ENCODE measurements around the gene SRGAP2B.
"Not testable (repeated sequence)": the region's sequence is repeated elsewhere in the genome, so short reads cannot be mapped to it uniquely, and the experiment has no call there.

The SRGAP2B gene

GRCh38 chr1:144947495-144947894 is 147.6 kb downstream of the SRGAP2B start:
- H3K27me3 ChIP-seq (ENCODE audit: insufficient read depth, low read length, poor library complexity, severe bottlenecking); H3K4me2 ChIP-seq (ENCODE audit: low read depth, low read length, poor library complexity, severe bottlenecking); H3K79me2 ChIP-seq (ENCODE audit: insufficient read depth, low read length); H3F3A ChIP-seq (ENCODE audit: low read depth); H3K9me2 ChIP-seq (replicated peaks; ENCODE audit: low read depth, low read length); H2AFZ ChIP-seq (ENCODE audit: low read length); H3K9ac ChIP-seq (ENCODE audit: low read depth, low read length, poor library complexity, severe bottlenecking); H3K4me3 ChIP-seq (ENCODE audit: low read length, poor library complexity, severe bottlenecking); H3K9me3 ChIP-seq (ENCODE audit: insufficient read depth, low read depth, low read length); H3K36me3 ChIP-seq (ENCODE audit: insufficient read depth, low read length); H4K20me1 ChIP-seq (ENCODE audit: insufficient read depth, low read length, poor library complexity, severe bottlenecking); H3K4me1 ChIP-seq (ENCODE audit: insufficient read depth, low read length, poor library complexity, severe bottlenecking): not testable (repeated sequence)

GRCh38 chr1:144946525-144947480 is 148.3 kb downstream of the SRGAP2B start:
- not testable (repeated sequence) for H3F3A ChIP-seq (ENCODE audit: low read depth); H3K27me3 ChIP-seq (ENCODE audit: insufficient read depth, low read length, poor library complexity, severe bottlenecking); H4K20me1 ChIP-seq (ENCODE audit: insufficient read depth, low read length, poor library complexity, severe bottlenecking); H3K79me2 ChIP-seq (ENCODE audit: insufficient read depth, low read length); H2AFZ ChIP-seq (ENCODE audit: low read length); H3K9me3 ChIP-seq (ENCODE audit: insufficient read depth, low read depth, low read length); H3K4me2 ChIP-seq (ENCODE audit: low read depth, low read length, poor library complexity, severe bottlenecking); H3K4me1 ChIP-seq (ENCODE audit: insufficient read depth, low read length, poor library complexity, severe bottlenecking); H3K36me3 ChIP-seq (ENCODE audit: insufficient read depth, low read length); H3K9me2 ChIP-seq (replicated peaks; ENCODE audit: low read depth, low read length); H3K4me3 ChIP-seq (ENCODE audit: low read length, poor library complexity, severe bottlenecking); H3K9ac ChIP-seq (ENCODE audit: low read depth, low read length, poor library complexity, severe bottlenecking)

- not testable (repeated sequence) for H3K9ac ChIP-seq (ENCODE audit: low read depth, low read length, poor library complexity, severe bottlenecking); H3F3A ChIP-seq (ENCODE audit: low read depth); H3K4me2 ChIP-seq (ENCODE audit: low read depth, low read length, poor library complexity, severe bottlenecking); H4K20me1 ChIP-seq (ENCODE audit: insufficient read depth, low read length, poor library complexity, severe bottlenecking); H3K9me3 ChIP-seq (ENCODE audit: insufficient read depth, low read depth, low read length); H3K4me1 ChIP-seq (ENCODE audit: insufficient read depth, low read length, poor library complexity, severe bottlenecking); H3K4me3 ChIP-seq (ENCODE audit: low read length, poor library complexity, severe bottlenecking); H3K79me2 ChIP-seq (ENCODE audit: insufficient read depth, low read length); H3K9me2 ChIP-seq (replicated peaks; ENCODE audit: low read depth, low read length); H3K36me3 ChIP-seq (ENCODE audit: insufficient read depth, low read length); H2AFZ ChIP-seq (ENCODE audit: low read length); H3K27me3 ChIP-seq (ENCODE audit: insufficient read depth, low read length, poor library complexity, severe bottlenecking)
These were observed 153.4 kb downstream of the SRGAP2B start for GRCh38 chr1:144941710-144942109.

GRCh38 chr1:144940054-144940453 is 155.1 kb downstream of the SRGAP2B start:
- not testable (repeated sequence) for H2AFZ ChIP-seq (ENCODE audit: low read length); H3K4me3 ChIP-seq (ENCODE audit: low read length, poor library complexity, severe bottlenecking); H3K9me3 ChIP-seq (ENCODE audit: insufficient read depth, low read depth, low read length); H4K20me1 ChIP-seq (ENCODE audit: insufficient read depth, low read length, poor library complexity, severe bottlenecking); H3K36me3 ChIP-seq (ENCODE audit: insufficient read depth, low read length); H3K27me3 ChIP-seq (ENCODE audit: insufficient read depth, low read length, poor library complexity, severe bottlenecking); H3K9me2 ChIP-seq (replicated peaks; ENCODE audit: low read depth, low read length); H3K79me2 ChIP-seq (ENCODE audit: insufficient read depth, low read length); H3K4me1 ChIP-seq (ENCODE audit: insufficient read depth, low read length, poor library complexity, severe bottlenecking); H3F3A ChIP-seq (ENCODE audit: low read depth); H3K9ac ChIP-seq (ENCODE audit: low read depth, low read length, poor library complexity, severe bottlenecking); H3K4me2 ChIP-seq (ENCODE audit: low read depth, low read length, poor library complexity, severe bottlenecking)

- not testable (repeated sequence) for H3K9me3 ChIP-seq (ENCODE audit: insufficient read depth, low read depth, low read length); H3K9ac ChIP-seq (ENCODE audit: low read depth, low read length, poor library complexity, severe bottlenecking); H3K4me3 ChIP-seq (ENCODE audit: low read length, poor library complexity, severe bottlenecking); H3F3A ChIP-seq (ENCODE audit: low read depth); H3K27me3 ChIP-seq (ENCODE audit: insufficient read depth, low read length, poor library complexity, severe bottlenecking); H3K79me2 ChIP-seq (ENCODE audit: insufficient read depth, low read length); H3K4me1 ChIP-seq (ENCODE audit: insufficient read depth, low read length, poor library complexity, severe bottlenecking); H2AFZ ChIP-seq (ENCODE audit: low read length); H3K9me2 ChIP-seq (replicated peaks; ENCODE audit: low read depth, low read length); H3K4me2 ChIP-seq (ENCODE audit: low read depth, low read length, poor library complexity, severe bottlenecking); H3K36me3 ChIP-seq (ENCODE audit: insufficient read depth, low read length); H4K20me1 ChIP-seq (ENCODE audit: insufficient read depth, low read length, poor library complexity, severe bottlenecking)
These were observed 156.5 kb downstream of the SRGAP2B start for GRCh38 chr1:144938627-144939026.

GRCh38 chr1:144936186-144936732 is 158.9 kb downstream of the SRGAP2B start:
- H3K36me3 ChIP-seq (ENCODE audit: insufficient read depth, low read length); H3K9ac ChIP-seq (ENCODE audit: low read depth, low read length, poor library complexity, severe bottlenecking); H3K27me3 ChIP-seq (ENCODE audit: insufficient read depth, low read length, poor library complexity, severe bottlenecking); H3K4me3 ChIP-seq (ENCODE audit: low read length, poor library complexity, severe bottlenecking); H2AFZ ChIP-seq (ENCODE audit: low read length); H3K4me1 ChIP-seq (ENCODE audit: insufficient read depth, low read length, poor library complexity, severe bottlenecking); H3K9me2 ChIP-seq (replicated peaks; ENCODE audit: low read depth, low read length); H3K4me2 ChIP-seq (ENCODE audit: low read depth, low read length, poor library complexity, severe bottlenecking); H3F3A ChIP-seq (ENCODE audit: low read depth); H3K79me2 ChIP-seq (ENCODE audit: insufficient read depth, low read length); H3K9me3 ChIP-seq (ENCODE audit: insufficient read depth, low read depth, low read length); H4K20me1 ChIP-seq (ENCODE audit: insufficient read depth, low read length, poor library complexity, severe bottlenecking): not testable (repeated sequence)

- not testable (repeated sequence) for H3K4me3 ChIP-seq (ENCODE audit: low read length, poor library complexity, severe bottlenecking); H3K9ac ChIP-seq (ENCODE audit: low read depth, low read length, poor library complexity, severe bottlenecking); H3F3A ChIP-seq (ENCODE audit: low read depth); H3K36me3 ChIP-seq (ENCODE audit: insufficient read depth, low read length); H3K27me3 ChIP-seq (ENCODE audit: insufficient read depth, low read length, poor library complexity, severe bottlenecking); H3K4me2 ChIP-seq (ENCODE audit: low read depth, low read length, poor library complexity, severe bottlenecking); H4K20me1 ChIP-seq (ENCODE audit: insufficient read depth, low read length, poor library complexity, severe bottlenecking); H3K9me3 ChIP-seq (ENCODE audit: insufficient read depth, low read depth, low read length); H2AFZ ChIP-seq (ENCODE audit: low read length); H3K4me1 ChIP-seq (ENCODE audit: insufficient read depth, low read length, poor library complexity, severe bottlenecking); H3K79me2 ChIP-seq (ENCODE audit: insufficient read depth, low read length); H3K9me2 ChIP-seq (replicated peaks; ENCODE audit: low read depth, low read length)
These were observed 159.8 kb downstream of the SRGAP2B start for GRCh38 chr1:144935310-144935709.
